Erythroblast (primary cell): Measurements from ENCODE around the gene SPACA7.

Source experiments
- GATA1 ChIP-seq: IDR thresholded peaks from 2 replicates; pipeline ENCODE4 v1.6.1; 2011; ENCODE audit warnings: low read depth, mild to moderate bottlenecking, control low read depth, low read length, moderate library complexity
- POLR2A ChIP-seq: IDR thresholded peaks from 2 replicates; pipeline ENCODE4 v1.6.1; 2011; ENCODE audit warnings: mild to moderate bottlenecking, low read length

- TF ChIP-seq POLR2A: no peak
- TF ChIP-seq GATA1: no peak
Observed at GRCh38 chr13:112348642-112349345, 27.4 kb upstream of the SPACA7 start.
